Breast epithelium (tissue), 3 donors: ENCODE measurements around the gene NSF.
"Not testable (repeated sequence)": the region's sequence is repeated elsewhere in the genome, so short reads cannot be mapped to it uniquely, and the experiment has no call there.

Experiments used
- POLR2A ChIP-seq: fragments of 450-650 bp; IDR thresholded peaks from one replicate; pipeline ENCODE4 v1.6.1; 2016; ENCODE audit warnings: antibody characterized with exemption, mild to moderate bottlenecking, moderate library complexity
- POLR2AphosphoS5 ChIP-seq, 3 donors: sonication (generic); formaldehyde crosslinking; IDR thresholded peaks; one replicate each; pipeline ENCODE4 v1.6.1; 2017; ENCODE audit warnings: antibody characterized with exemption in 3 of 3
- TF ChIP-seq, protein P1 (sequence below), 3 donors: fragments of 450-650 bp; IDR thresholded peaks; one replicate each; pipeline ENCODE4 v1.5.1; 2016 to 2017; ENCODE audit warnings: antibody characterized with exemption in 3 of 3, mild to moderate bottlenecking in 3 of 3, moderate library complexity in 3 of 3

DNA sequence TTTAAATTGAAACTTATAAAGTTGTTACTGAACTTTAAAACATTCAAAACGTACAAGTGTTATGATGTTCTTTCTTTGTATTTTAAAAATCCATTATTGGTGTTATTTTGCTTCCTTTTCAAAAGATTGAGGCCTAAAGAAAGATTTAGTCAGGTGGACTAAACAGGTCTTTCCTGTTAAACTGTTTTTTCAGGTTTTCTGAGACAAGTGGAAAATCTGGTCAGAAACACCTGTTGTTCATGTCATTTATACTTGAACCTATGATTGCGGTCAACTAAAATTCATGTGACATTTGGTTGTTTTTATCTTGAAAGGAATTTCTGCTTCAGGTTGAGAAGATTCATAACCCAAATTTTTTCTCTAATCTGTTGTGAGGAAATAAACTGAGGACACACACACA is 108.5 kb downstream of the NSF start:
- TF ChIP-seq, protein P1, sequence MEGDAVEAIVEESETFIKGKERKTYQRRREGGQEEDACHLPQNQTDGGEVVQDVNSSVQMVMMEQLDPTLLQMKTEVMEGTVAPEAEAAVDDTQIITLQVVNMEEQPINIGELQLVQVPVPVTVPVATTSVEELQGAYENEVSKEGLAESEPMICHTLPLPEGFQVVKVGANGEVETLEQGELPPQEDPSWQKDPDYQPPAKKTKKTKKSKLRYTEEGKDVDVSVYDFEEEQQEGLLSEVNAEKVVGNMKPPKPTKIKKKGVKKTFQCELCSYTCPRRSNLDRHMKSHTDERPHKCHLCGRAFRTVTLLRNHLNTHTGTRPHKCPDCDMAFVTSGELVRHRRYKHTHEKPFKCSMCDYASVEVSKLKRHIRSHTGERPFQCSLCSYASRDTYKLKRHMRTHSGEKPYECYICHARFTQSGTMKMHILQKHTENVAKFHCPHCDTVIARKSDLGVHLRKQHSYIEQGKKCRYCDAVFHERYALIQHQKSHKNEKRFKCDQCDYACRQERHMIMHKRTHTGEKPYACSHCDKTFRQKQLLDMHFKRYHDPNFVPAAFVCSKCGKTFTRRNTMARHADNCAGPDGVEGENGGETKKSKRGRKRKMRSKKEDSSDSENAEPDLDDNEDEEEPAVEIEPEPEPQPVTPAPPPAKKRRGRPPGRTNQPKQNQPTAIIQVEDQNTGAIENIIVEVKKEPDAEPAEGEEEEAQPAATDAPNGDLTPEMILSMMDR (IDR thresholded peaks at IDR 0.05), result not testable (repeated sequence)
- not testable (repeated sequence) for TF ChIP-seq POLR2A; POLR2AphosphoS5 (IDR thresholded peaks at IDR 0.05)
